Kidney epithelial cell (primary cell): ENCODE measurements around the gene MAP4. TPM values are rescaled to one million over a fixed set of nuclear protein-coding genes. Genes with fewer than 3 reads are reported as not detected.

Experiments
- DNase-seq: peaks from one replicate; pipeline ENCODE4 v3.0.0-alpha.2; 2010; ENCODE audit warnings: low read depth
- H3K27me3 ChIP-seq: 2 replicates; pipeline ENCODE4 v1.6.0; 2011; ENCODE audit warnings: low read length; ENCODE audit not compliant: control insufficient read depth, insufficient read depth
- H3K36me3 ChIP-seq: 2 replicates; pipeline ENCODE4 v1.5.1; 2011; ENCODE audit warnings: low read length; ENCODE audit not compliant: control insufficient read depth, insufficient read depth
- H3K4me3 ChIP-seq: 2 replicates; pipeline ENCODE4 v1.5.1; 2011; ENCODE audit warnings: low read depth, mild to moderate bottlenecking, control low read depth, low read length
- CTCF ChIP-seq: IDR thresholded peaks from 2 replicates; pipeline ENCODE4 v1.5.1; 2011; ENCODE audit warnings: mild to moderate bottlenecking, moderate library complexity, low read length, control low read depth, inconsistent platforms; ENCODE audit not compliant: insufficient read depth, poor library complexity, severe bottlenecking
- total RNA-seq: library from RNA; depleted of rRNA; stranded (reverse); fragments of >200 nt; gene quantifications from 2 replicates; pipeline ENCODE4 v1.2.3, GENCODE V29; 2015

The MAP4 gene
- total RNA-seq, 1 donor from 2014 or later: 123 TPM

- H3K4me3 ChIP-seq: peak overlapping the region; percentile 81
- peak; percentile 24 for TF ChIP-seq CTCF
- no peaks in the 10 kb centered on the region for H3K27me3 ChIP-seq
- peaks cover 3% of the 10 kb centered on the region for H3K36me3 ChIP-seq
- peak; percentile 31 for DNase-seq
These were observed 191.4 kb downstream of the MAP4 start for GRCh38 chr3:47824541-47825473.

GRCh38 chr3:47817609-47818008 lies 198.6 kb downstream of the MAP4 start:
- no peak for TF ChIP-seq CTCF
- Histone ChIP-seq H3K27me3 (no peaks in the 10 kb centered on the region), H3K36me3 (peaks cover 2% of the 10 kb centered on the region), H3K4me3 (no peak overlapping the region)
- DNase-seq: no peak

- Histone ChIP-seq H3K36me3 (peaks cover 2% of the 10 kb centered on the region), H3K4me3 (no peak overlapping the region), H3K27me3 (no peaks in the 10 kb centered on the region)
- no peak for TF ChIP-seq CTCF
- DNase-seq: no peak
These were observed 202.6 kb downstream of the MAP4 start for GRCh38 chr3:47813551-47814177.

GRCh38 chr3:47804577-47804976 lies 211.6 kb downstream of the MAP4 start:
- TF ChIP-seq CTCF: no peak
- no peaks in the 10 kb centered on the region for H3K36me3 ChIP-seq
- no peak for DNase-seq
- no peak overlapping the region for H3K4me3 ChIP-seq
- H3K27me3 ChIP-seq: no peaks in the 10 kb centered on the region

- H3K27me3 ChIP-seq: no peaks in the 10 kb centered on the region
- no peak for TF ChIP-seq CTCF
- H3K36me3 ChIP-seq: no peaks in the 10 kb centered on the region
- DNase-seq: no peak
- peak overlapping the region; percentile 84 for H3K4me3 ChIP-seq
These were observed 212.7 kb downstream of the MAP4 start for GRCh38 chr3:47803480-47804025.
